DMS53 treated with DMSO at 0.1 percent for 48 hours (cell line): Measurements from ENCODE around the gene DENND2A.
"Not testable (repeated sequence)": the region's sequence is repeated elsewhere in the genome, so short reads cannot be mapped to it uniquely, and the experiment has no call there.

ENCODE experiments used
- DNase-seq: peaks from one replicate; lab custom pipeline; 2025; ENCODE audit not compliant: unreplicated experiment; lab: John Stamatoyannopoulos, UW

DENND2A gene

GRCh38 chr7:140619915-140620510 lies 20.6 kb downstream of the DENND2A start:
- not testable (repeated sequence) for DNase-seq

DNA sequence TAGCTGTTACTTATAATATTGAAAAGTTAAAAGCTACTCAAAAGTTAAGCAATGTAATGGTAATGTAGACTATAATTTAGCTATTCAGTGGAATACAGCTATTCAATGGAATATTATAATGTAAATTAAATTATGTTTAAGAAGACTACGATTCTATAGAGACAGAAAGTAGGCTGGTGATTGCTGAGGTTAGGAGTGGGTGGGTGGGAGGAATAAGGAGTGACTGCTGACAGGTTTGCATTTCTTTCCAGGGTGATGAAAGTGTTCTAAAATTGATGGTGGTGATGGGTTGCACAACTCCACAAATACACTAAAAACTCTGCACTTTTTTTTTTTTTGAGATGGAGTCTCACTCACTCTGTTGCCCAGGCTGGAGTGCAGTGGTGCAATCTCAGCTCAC lies 21.4 kb downstream of the DENND2A start:
- DNase-seq = no peak

DNA sequence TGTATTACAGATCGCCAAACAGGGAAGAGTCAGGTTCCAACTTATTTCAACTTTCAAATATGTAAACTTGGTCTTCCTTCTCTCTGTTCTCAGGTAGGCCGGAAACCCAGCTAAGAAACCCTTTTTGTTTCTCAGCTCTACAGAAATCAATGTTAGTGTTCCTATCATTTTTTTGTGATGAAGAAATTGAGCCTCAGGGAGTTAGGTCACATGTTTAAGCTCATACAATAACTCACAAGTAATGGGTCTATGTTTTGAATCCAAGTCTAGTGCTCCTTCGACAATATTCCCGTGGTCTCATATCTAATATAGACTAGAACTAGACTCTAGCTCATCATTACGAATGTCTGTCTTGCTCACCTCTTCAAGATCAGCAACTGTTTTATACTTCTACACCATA lies 22.3 kb downstream of the DENND2A start:
- DNase-seq = no peak

DNA sequence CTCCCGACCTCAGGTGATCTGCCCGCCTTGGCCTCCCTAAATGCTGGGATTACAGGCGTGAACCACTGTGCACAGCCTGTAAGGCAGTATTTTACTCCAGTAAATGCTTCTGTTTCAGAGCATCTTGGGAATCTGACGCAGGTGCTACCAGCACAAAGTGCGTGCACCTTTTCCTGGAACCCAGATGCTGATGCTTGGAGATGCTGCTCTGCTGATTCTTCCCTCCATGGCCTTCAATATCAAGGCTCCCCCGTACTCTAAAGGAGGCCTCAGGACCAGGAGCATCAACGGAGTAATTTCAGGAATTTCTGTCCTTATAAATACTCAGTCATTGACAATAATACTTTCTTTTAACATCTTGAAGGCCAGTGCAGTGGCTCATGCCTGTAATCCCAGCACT lies 23.5 kb downstream of the DENND2A start:
- no peak for DNase-seq

DNA sequence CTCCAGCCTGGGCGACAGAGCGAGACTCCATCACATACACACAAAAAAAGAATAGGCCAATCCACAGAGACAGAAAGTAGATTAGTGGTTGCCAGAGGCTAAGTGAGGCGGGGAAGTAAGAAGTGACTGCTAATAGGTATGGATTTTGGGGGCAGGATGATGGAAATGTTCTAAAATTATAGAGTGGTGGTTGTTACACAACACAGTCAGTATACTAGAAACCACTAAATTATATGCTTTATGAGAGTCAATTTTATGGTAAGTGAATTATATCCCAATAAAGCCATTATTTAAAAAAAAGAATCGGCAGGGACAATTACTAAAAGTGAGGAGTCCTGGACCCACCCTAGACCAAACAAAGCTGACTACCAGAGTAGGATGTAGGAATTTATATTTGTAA lies 24.3 kb downstream of the DENND2A start:
- no peak for DNase-seq

- DNase-seq = no peak
Observed at GRCh38 chr7:140611641-140612040, 29.0 kb downstream of the DENND2A start.

- no peak for DNase-seq
Observed at GRCh38 chr7:140610204-140611165, 30.1 kb downstream of the DENND2A start.

DNA sequence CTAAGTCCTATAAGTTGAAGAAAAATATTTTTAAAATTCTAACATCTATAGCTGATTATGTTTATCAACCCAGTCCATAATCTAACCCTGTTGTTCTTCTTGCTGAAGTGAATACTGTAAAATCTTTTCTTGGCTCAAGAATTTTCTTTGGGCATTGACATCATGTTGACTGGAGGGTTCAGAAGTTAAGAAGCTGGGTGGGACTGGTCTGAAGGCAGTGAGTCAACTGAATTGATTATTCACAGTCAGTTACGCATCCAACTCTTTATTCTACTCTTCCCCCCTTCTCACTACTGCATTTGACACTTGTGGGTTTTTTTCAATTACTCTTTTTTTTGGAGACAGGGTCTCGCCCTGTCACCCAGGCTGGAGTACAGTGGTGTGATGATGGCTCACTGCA lies 31.0 kb downstream of the DENND2A start:
- no peak for DNase-seq

DNA sequence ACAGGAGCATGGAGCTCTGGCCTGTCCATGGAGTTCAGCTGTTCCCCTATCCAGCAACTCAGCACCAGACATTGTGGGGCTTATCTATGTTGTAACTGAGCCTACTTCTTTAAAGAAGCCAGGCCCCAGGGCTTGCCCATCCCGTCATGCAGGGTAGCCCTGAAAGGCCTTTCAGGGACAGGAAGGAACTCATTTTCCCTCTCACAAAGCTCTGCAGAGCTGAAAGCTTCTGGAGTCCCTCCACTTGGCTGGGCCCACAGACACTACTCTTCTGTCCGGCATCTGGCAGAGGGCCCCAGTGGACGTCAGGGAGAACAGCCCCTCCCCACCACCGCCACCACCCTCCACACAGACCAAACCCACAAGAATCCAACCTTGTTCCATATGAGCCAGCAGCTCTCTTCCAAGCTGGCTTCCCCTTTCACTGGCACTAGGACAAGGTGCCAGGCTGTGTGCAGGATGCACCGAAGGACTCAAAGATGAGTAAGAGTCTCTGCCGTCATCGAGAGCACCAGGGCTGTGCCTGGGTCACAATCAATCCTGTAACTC lies 33.1 kb downstream of the DENND2A start:
- DNase-seq = no peak

DNA sequence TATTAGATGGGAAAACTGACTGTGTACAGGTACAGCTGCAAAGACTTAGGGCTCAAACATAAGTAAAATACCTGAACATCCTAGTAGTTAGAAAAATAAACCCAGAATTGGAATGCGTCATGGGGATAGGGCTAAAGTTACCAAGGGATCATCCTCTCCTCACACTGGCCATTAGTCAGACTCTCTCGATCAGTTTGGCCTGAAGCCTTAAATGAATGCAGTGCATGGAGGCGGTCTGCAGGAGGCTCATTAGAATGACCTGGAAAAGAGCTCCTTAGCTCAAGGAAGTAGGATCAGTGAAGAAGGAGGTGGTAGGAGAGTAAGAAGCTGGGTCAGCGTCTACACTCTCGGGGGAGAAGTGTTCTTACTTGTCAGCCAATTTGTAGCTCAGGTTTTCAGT lies 35.3 kb downstream of the DENND2A start:
- no peak for DNase-seq

DNA sequence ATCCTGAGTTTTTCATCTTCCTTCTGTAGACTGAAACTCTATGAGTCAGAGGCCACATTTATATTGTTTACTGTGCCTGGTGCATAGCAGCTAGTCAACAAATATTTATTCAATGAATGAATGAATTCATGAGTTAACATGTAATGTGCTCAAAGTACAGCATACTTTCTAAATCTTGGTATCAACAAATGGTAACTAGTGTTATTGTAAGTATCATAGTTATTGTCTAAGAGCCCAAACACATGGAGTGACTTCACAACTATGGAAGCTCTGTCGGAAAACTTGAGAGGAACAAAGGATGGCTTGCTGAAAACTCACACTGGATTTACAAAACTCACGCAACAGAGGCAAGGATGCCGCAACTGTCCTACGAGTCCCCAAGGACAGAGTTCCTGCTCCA lies 35.9 kb downstream of the DENND2A start:
- DNase-seq = peak; percentile 13

GRCh38 chr7:140604076-140604475 lies 36.5 kb downstream of the DENND2A start:
- no peak for DNase-seq

- DNase-seq = no peak
Observed at GRCh38 chr7:140601566-140602174, 38.9 kb downstream of the DENND2A start.

DNA sequence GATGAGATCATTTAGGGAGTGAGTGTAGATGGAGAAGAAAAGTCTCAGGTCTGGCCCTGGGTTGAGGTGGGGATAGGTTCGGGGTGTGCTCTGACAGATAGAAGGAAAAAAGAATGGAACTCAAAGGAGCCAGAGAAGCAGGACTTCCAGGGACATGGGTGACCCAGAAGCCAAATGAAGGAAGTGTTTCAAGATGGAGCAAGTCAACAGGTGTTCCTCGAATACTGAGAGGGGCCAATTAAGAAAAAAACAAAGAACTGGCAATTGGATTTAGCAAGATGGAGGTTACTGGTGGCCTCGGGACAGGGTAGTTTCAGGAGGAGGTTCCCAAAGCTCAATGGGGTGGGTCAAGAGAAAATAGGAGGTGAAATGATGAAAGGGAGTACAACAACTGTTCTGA lies 40.3 kb downstream of the DENND2A start:
- no peak for DNase-seq

- no peak for DNase-seq
Observed at GRCh38 chr7:140597428-140597949, 43.1 kb downstream of the DENND2A start.

DNA sequence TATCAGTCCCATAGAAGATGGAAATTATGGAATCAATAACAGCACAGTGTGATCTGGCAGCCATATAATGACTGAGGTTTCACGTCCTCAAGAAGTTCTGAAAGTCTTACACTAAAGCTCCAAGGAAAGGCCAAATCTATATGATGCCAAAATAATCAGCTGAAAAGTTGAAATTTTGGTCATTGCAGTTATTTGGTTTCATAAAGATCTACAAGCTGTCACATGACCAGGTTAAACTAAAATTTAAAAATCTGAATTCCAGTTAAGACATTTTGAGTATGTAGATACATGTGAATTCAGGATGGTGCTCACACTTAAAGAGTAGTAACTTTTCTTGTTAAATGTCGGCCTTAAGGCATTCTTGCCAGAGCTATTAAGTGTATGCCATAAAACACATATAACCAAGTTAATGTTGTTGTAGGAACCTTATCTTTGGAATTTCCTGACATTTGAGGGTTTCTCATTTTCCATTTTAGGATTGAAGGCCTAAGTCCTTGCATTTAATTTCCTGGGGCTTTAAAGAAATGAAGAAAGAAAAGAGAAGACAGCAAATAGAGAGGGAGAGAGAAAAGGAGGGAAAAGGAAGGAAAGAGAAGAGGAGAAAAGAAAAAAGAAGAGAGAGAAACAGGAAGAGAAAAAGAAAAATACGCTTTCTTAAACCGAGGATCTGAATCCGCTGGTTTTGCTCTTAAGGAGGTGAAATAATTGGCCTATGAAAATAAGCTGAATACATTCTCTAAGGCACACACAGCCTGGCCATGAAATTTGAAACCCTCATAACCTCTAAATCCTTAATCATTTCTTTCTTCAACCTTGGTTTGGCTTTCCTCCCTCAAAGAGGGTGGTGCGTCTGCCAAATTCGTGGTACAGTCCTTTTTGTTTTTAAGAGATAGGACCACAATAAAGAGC lies 43.8 kb downstream of the DENND2A start:
- DNase-seq = no peak

DNA sequence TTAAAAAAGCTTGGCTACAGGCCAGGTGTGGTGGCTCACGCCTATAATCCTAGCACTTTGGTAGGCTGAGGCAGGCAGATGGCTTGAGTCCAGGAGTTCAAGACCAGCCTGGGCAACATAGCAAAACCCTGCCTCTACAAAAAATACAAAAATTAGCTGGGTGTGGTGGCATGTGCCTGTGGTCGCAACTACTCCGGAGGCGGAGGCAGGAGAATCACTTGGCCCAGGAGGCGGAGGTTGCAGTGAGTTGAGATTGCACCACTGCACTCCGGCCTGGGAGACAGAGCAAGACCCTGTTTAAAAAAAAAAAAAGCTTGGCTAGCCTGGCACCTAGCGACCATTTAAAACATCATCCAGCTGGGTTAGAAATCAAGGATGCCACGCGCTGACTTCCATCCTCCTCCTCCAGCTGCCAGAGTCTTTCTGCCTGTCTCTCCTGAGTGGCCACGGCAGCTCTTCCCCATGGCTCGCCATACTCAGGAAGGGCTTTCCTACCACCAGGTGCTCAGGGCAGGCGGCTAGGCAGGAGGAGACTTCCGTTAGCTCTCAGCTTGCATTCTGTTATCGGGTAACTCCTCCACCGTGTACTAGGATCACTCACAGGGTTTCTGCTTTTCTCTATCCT lies 45.0 kb downstream of the DENND2A start:
- DNase-seq = no peak

DNA sequence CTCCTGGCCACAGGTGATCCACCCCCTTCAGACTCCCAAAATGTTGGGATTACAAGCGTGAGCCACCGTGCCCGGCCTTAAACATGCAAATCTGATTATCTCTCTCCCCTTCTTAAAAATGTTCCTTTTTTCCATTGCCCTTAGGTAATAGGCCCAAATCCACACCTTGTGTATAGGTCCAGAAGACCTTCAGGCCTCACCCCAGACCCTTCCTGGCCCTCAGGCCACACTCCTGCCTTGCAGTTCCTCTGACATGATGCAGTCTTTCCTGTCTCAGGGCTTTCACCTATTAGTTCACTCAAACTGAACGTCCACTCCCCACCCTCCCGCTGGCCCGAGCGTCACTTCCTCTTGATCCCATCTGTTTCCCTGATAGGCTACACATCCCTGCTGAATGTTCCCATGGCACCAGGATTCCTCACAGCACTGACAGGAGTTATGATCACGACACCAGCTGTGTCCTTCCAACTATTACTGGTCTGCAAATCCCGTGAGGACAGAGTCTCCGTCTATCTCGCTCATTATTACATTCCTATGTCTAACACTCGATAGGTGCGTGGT lies 46.4 kb downstream of the DENND2A start:
- DNase-seq = no peak

- no peak for DNase-seq
Observed at GRCh38 chr7:140593672-140593982, 47.0 kb downstream of the DENND2A start.
